ENCODE results near the gene UBALD2. TPM values are rescaled to one million over a fixed set of nuclear protein-coding genes. Genes with fewer than 3 reads are reported as not detected.

The UBALD2 gene
- total RNA-seq, 1 donor from 2014 or later: 3.4 TPM

- Histone ChIP-seq H3K36me3 (ENCODE audit: control insufficient read depth, insufficient read depth, low read length) (no peaks in the 10 kb centered on the region), H3K4me3 (ENCODE audit: low read depth, low read length) (no peak overlapping the region), H3K27me3 (ENCODE audit: control insufficient read depth, insufficient read depth, low read length) (peaks cover 2% of the 10 kb centered on the region)
- no peak for TF ChIP-seq CTCF (IDR thresholded peaks at IDR 0.05; ENCODE audit: insufficient read depth, low read length, severe bottlenecking)
- peak; percentile 75 for DNase-seq (ENCODE audit: low read depth)
- no peak for FAIRE-seq
Measured at GRCh38 chr17:76232342-76232741, 32.8 kb upstream of the UBALD2 start.

- FAIRE-seq (no peak), DNase-seq (ENCODE audit: low read depth) (no peak)
- H3K27me3 ChIP-seq (ENCODE audit: control insufficient read depth, insufficient read depth, low read length): peaks cover 2% of the 10 kb centered on the region
Measured at GRCh38 chr17:76233588-76234353, 31.4 kb upstream of the UBALD2 start.

GRCh38 chr17:76234354-76234679 lies 30.8 kb upstream of the UBALD2 start:
- H3K27me3 ChIP-seq (ENCODE audit: control insufficient read depth, insufficient read depth, low read length): peaks cover 4% of the 10 kb centered on the region
- no peak for DNase-seq (ENCODE audit: low read depth)
- no peak overlapping the region for H3K4me3 ChIP-seq (ENCODE audit: low read depth, low read length)
- no peak for TF ChIP-seq CTCF (IDR thresholded peaks at IDR 0.05; ENCODE audit: insufficient read depth, low read length, severe bottlenecking)
- no peak for FAIRE-seq
- H3K36me3 ChIP-seq (ENCODE audit: control insufficient read depth, insufficient read depth, low read length): no peaks in the 10 kb centered on the region

More at GRCh38 chr17:76233588-76234353, 31.4 kb upstream of the UBALD2 start:
- no peak overlapping the region for H3K4me3 ChIP-seq (ENCODE audit: low read depth, low read length)
- no peaks in the 10 kb centered on the region for H3K36me3 ChIP-seq (ENCODE audit: control insufficient read depth, insufficient read depth, low read length)
- no peak for TF ChIP-seq CTCF (IDR thresholded peaks at IDR 0.05; ENCODE audit: insufficient read depth, low read length, severe bottlenecking)

- DNase-seq (ENCODE audit: low read depth) (no peak), FAIRE-seq (no peak)
- H3K27me3 ChIP-seq (ENCODE audit: control insufficient read depth, insufficient read depth, low read length): peaks cover 7% of the 10 kb centered on the region
- no peak overlapping the region for H3K4me3 ChIP-seq (ENCODE audit: low read depth, low read length)
- no peak for TF ChIP-seq CTCF (IDR thresholded peaks at IDR 0.05; ENCODE audit: insufficient read depth, low read length, severe bottlenecking)
- no peaks in the 10 kb centered on the region for H3K36me3 ChIP-seq (ENCODE audit: control insufficient read depth, insufficient read depth, low read length)
Measured at GRCh38 chr17:76235883-76236282, 29.3 kb upstream of the UBALD2 start.

GRCh38 chr17:76236603-76237002 lies 28.5 kb upstream of the UBALD2 start:
- Histone ChIP-seq H3K4me3 (ENCODE audit: low read depth, low read length) (no peak overlapping the region), H3K36me3 (ENCODE audit: control insufficient read depth, insufficient read depth, low read length) (no peaks in the 10 kb centered on the region), H3K27me3 (ENCODE audit: control insufficient read depth, insufficient read depth, low read length) (peaks cover 14% of the 10 kb centered on the region)
- no peak for DNase-seq (ENCODE audit: low read depth)
- TF ChIP-seq CTCF (IDR thresholded peaks at IDR 0.05; ENCODE audit: insufficient read depth, low read length, severe bottlenecking): no peak
- no peak for FAIRE-seq

GRCh38 chr17:76237859-76238313 lies 27.3 kb upstream of the UBALD2 start:
- Histone ChIP-seq H3K4me3 (ENCODE audit: low read depth, low read length) (no peak overlapping the region), H3K36me3 (ENCODE audit: control insufficient read depth, insufficient read depth, low read length) (no peaks in the 10 kb centered on the region), H3K27me3 (ENCODE audit: control insufficient read depth, insufficient read depth, low read length) (peaks cover 21% of the 10 kb centered on the region)
- TF ChIP-seq CTCF (IDR thresholded peaks at IDR 0.05; ENCODE audit: insufficient read depth, low read length, severe bottlenecking): no peak
- FAIRE-seq (no peak), DNase-seq (ENCODE audit: low read depth) (peak; percentile 54)

Data from bronchial epithelial cell (primary cell).